H9 (cell line): ENCODE data around the gene RBM33. TPM values are rescaled to one million over a fixed set of nuclear protein-coding genes. Genes with fewer than 3 reads are reported as not detected.
A peak's percentile ranks its signal among the peaks of the same experiment; 100 is the strongest.

ENCODE experiments used
- DNase-seq: peaks from one replicate; pipeline ENCODE4 v3.0.0-alpha.2; 2017
- H2AFZ ChIP-seq: one replicate; pipeline ENCODE4 v1.6.1; 2013; ENCODE audit warnings: mild to moderate bottlenecking, low read length, control low read depth, moderate library complexity
- H2AK5ac ChIP-seq: 2 replicates; pipeline ENCODE4 v1.6.1; 2013; ENCODE audit warnings: low read length, control low read depth, mixed read lengths; ENCODE audit not compliant: insufficient read length
- H2BK120ac ChIP-seq: one replicate; pipeline ENCODE4 v1.6.1; 2013; ENCODE audit warnings: low read depth, mild to moderate bottlenecking, low read length, control low read depth, inconsistent platforms; ENCODE audit not compliant: poor library complexity, severe bottlenecking
- H2BK12ac ChIP-seq: 2 replicates; pipeline ENCODE4 v1.6.1; 2013; ENCODE audit warnings: low read length, control low read depth, mixed read lengths, low read depth; ENCODE audit not compliant: insufficient read length
- H2BK15ac ChIP-seq: 2 replicates; pipeline ENCODE4 v1.6.1; 2013; ENCODE audit warnings: low read depth, low read length, control low read depth
- H2BK20ac ChIP-seq: one replicate; pipeline ENCODE4 v1.6.1; 2013; ENCODE audit warnings: low read depth, mild to moderate bottlenecking, low read length, control low read depth, inconsistent platforms; ENCODE audit not compliant: poor library complexity, severe bottlenecking
- H2BK5ac ChIP-seq: 2 replicates; pipeline ENCODE4 v1.6.1; 2013; ENCODE audit warnings: low read length, control low read depth, mixed read lengths; ENCODE audit not compliant: insufficient read length
- H3K14ac ChIP-seq: 2 replicates; pipeline ENCODE4 v1.6.1; 2013; ENCODE audit warnings: low read length, control low read depth; ENCODE audit not compliant: insufficient read depth
- H3K18ac ChIP-seq: 2 replicates; pipeline ENCODE4 v1.6.1; 2013; ENCODE audit warnings: low read depth, mild to moderate bottlenecking, mixed read lengths, low read length, control low read depth; ENCODE audit not compliant: insufficient read length
- H3K23ac ChIP-seq: 2 replicates; pipeline ENCODE4 v1.6.1; 2013; ENCODE audit warnings: low read length, control low read depth, mixed read lengths, low read depth; ENCODE audit not compliant: insufficient read length
- H3K23me2 ChIP-seq: 2 replicates; pipeline ENCODE4 v1.6.1; 2013; ENCODE audit warnings: low read depth, mild to moderate bottlenecking, mixed read lengths, low read length, control low read depth; ENCODE audit not compliant: insufficient read length, poor library complexity, severe bottlenecking
- H3K27ac ChIP-seq: 2 replicates; pipeline ENCODE4 v1.5.1; 2013; ENCODE audit warnings: low read length, control low read depth, mixed read lengths, low read depth; ENCODE audit not compliant: insufficient read length
- H3K27me3 ChIP-seq: 2 replicates; pipeline ENCODE4 v1.6.1; 2013; ENCODE audit warnings: low read length, control low read depth, inconsistent platforms; ENCODE audit not compliant: insufficient read depth
- H3K4ac ChIP-seq: 2 replicates; pipeline ENCODE4 v1.6.1; 2013; ENCODE audit warnings: low read depth, mild to moderate bottlenecking, control low read depth, inconsistent platforms, low read length, moderate library complexity
- H3K4me1 ChIP-seq: 2 replicates; pipeline ENCODE4 v1.6.1; 2013; ENCODE audit warnings: low read length, control low read depth, inconsistent platforms; ENCODE audit not compliant: insufficient read depth
- H3K4me2 ChIP-seq: 2 replicates; pipeline ENCODE4 v1.6.1; 2013; ENCODE audit warnings: low read length, control low read depth, mixed read lengths; ENCODE audit not compliant: insufficient read length, insufficient read depth
- H3K56ac ChIP-seq: 2 replicates; pipeline ENCODE4 v1.6.1; 2013; ENCODE audit warnings: low read depth, mild to moderate bottlenecking, mixed read lengths, low read length, control low read depth; ENCODE audit not compliant: insufficient read length
- H3K79me1 ChIP-seq: 2 replicates; pipeline ENCODE4 v1.6.1; 2013; ENCODE audit warnings: low read depth, mild to moderate bottlenecking, moderate library complexity, low read length, control low read depth, inconsistent platforms; ENCODE audit not compliant: insufficient read depth, poor library complexity, severe bottlenecking
- H3K79me2 ChIP-seq: 2 replicates; pipeline ENCODE4 v1.6.1; 2013; ENCODE audit warnings: low read length, control low read depth, inconsistent platforms; ENCODE audit not compliant: insufficient read depth
- H3K9ac ChIP-seq: 2 replicates; pipeline ENCODE4 v1.6.1; 2013; ENCODE audit warnings: low read length, control low read depth, mixed read lengths; ENCODE audit not compliant: insufficient read length; ENCODE audit errors: extremely low read depth
- H3K9me3 ChIP-seq: one replicate; pipeline ENCODE4 v1.6.1; 2013; ENCODE audit warnings: low read depth, low read length, inconsistent platforms; ENCODE audit not compliant: control insufficient read depth
- H3T11ph ChIP-seq: one replicate; pipeline ENCODE4 v1.6.1; 2013; ENCODE audit warnings: mild to moderate bottlenecking, low read length, control low read depth, inconsistent platforms
- H4K20me1 ChIP-seq: one replicate; pipeline ENCODE4 v1.6.1; 2013; ENCODE audit not compliant: control insufficient read depth, insufficient read length, insufficient read depth
- H4K5ac ChIP-seq: 2 replicates; pipeline ENCODE4 v1.6.1; 2013; ENCODE audit warnings: low read depth, mild to moderate bottlenecking, mixed read lengths, low read length, control low read depth; ENCODE audit not compliant: insufficient read length
- H4K8ac ChIP-seq: replicated peaks from 2 replicates; pipeline ENCODE4 v1.6.1; 2013; ENCODE audit warnings: low read length, control low read depth, mixed read lengths, low read depth; ENCODE audit not compliant: insufficient read length
- H4K91ac ChIP-seq: 2 replicates; pipeline ENCODE4 v1.6.1; 2013; ENCODE audit warnings: low read depth, mild to moderate bottlenecking, moderate library complexity, mixed read lengths, low read length, control low read depth; ENCODE audit not compliant: insufficient read length
- H3K27ac Mint-ChIP-seq, 3 experiments: 2 replicates in 2 of 3; 3 replicates in 1 of 3; pipeline ENCODE4 v1.8.0; 2020 to 2021; ENCODE audit warnings: mixed read lengths in 3 of 3, mild to moderate bottlenecking in 1 of 3, moderate library complexity in 1 of 3
- H3K27me3 Mint-ChIP-seq: 2 replicates; pipeline ENCODE4 v1.8.0; 2021; ENCODE audit warnings: low read depth, mild to moderate bottlenecking, moderate library complexity, mixed read lengths
- H3K36me3 Mint-ChIP-seq, 3 experiments: 2 replicates in 2 of 3; 3 replicates in 1 of 3; pipeline ENCODE4 v1.8.0; 2020 to 2021; ENCODE audit warnings: low read depth in 3 of 3, mixed read lengths in 3 of 3; ENCODE audit not compliant: insufficient read depth in 1 of 3
- H3K4me1 Mint-ChIP-seq, 2 experiments: 2 replicates each; pipeline ENCODE4 v1.8.0; 2020; ENCODE audit warnings: mixed read lengths in 2 of 2
- H3K4me3 Mint-ChIP-seq, 2 experiments: 2 replicates in 1 of 2; 3 replicates in 1 of 2; pipeline ENCODE4 v1.8.0; 2020 to 2021; ENCODE audit warnings: mild to moderate bottlenecking in 2 of 2, mixed read lengths in 2 of 2, moderate library complexity in 1 of 2
- H3K9me3 Mint-ChIP-seq, 2 experiments: 2 replicates in 1 of 2; 3 replicates in 1 of 2; pipeline ENCODE4 v1.8.0; 2020; ENCODE audit warnings: mild to moderate bottlenecking in 2 of 2, mixed read lengths in 2 of 2, moderate library complexity in 1 of 2
- WGBS: extraction: QIAGEN DNeasy Blood & Tissue Kit; methylation state at CpG from one replicate; pipeline ENCODE4 v1.1.7; 2013; ENCODE audit warnings: missing lambda C conversion rate, low lambda C conversion rate, mixed read lengths; ENCODE audit not compliant: insufficient read length; ENCODE audit errors: extremely low coverage; 5-methylcytosine and 5-hydroxymethylcytosine counted together
- total RNA-seq: library from RNA; stranded (reverse); gene quantifications from 2 replicates; pipeline ENCODE4 v1.2.1, GENCODE V29; 2021
- TF ChIP-seq, protein P1 (sequence below): fragments of 200-600 bp; sonication (generic); conservative IDR thresholded peaks from 3 replicates; pipeline ENCODE4 v1.8.0; 2021; ENCODE audit warnings: antibody characterized with exemption, mild to moderate bottlenecking

The RBM33 gene
- total RNA-seq, 1 experiment from 2014 or later, result 71.3 TPM

DNA sequence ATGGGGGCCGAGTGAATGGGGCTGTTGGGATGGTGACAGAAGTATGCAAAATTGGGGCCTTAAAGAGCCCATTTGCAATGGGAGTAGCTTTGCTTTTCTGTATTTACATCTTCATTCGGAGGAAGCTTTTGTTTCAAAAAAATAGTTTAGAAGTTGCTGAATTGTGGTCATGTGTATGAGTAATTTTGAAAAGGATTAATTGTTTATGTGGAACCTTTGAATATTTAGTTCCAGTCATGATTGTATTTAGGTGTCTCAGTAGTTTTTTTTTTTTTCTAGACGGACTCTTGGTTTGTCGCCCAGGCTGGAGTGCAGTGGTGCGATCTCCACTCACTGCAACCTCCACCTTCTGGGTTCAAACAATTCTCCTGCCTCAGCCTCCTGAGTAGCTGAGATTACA lies 37.2 kb downstream of the RBM33 start:
- no peaks in the 10 kb centered on the region for H3K9me3 ChIP-seq
- H2BK120ac ChIP-seq, result no peak overlapping the region
- H3K79me2 ChIP-seq, result peaks cover 13% of the 10 kb centered on the region; the same call in 1 of the 2 replicates
- Mint-ChIP-seq H3K36me3 (peaks cover 27 to 49% (median 37%) of the 10 kb centered on the region in 3 experiments; a peak in 6 of 7 replicates), H3K9me3 (peaks cover 3 to 5% of the 10 kb centered on the region in 2 experiments), H3K27me3 (no peaks in the 10 kb centered on the region), H3K27ac (peak overlapping the region in 2 of 3 experiments; percentile 59 to 76; a peak in 3 of 7 replicates), H3K4me3 (no peak overlapping the region), H3K4me1 (peaks cover 33 to 36% of the 10 kb centered on the region in 2 experiments)
- no peak overlapping the region for H3K27ac ChIP-seq
- DNase-seq, result no peak
- H3K4me1 ChIP-seq, result no peaks in the 10 kb centered on the region; the same call in 1 of the 2 replicates
- no peaks in the 10 kb centered on the region for H3K23me2 ChIP-seq
- H2BK15ac ChIP-seq, result no peak overlapping the region
- H3T11ph ChIP-seq, result no peak overlapping the region
- H4K8ac ChIP-seq, result no peak overlapping the region
- H3K4me2 ChIP-seq, result no peak overlapping the region
- H4K91ac ChIP-seq, result no peak overlapping the region
- H2AK5ac ChIP-seq, result no peak overlapping the region
- no peak overlapping the region for H2BK5ac ChIP-seq
- no peak overlapping the region for H3K18ac ChIP-seq
- H3K4ac ChIP-seq, result no peak overlapping the region
- H3K56ac ChIP-seq, result no peak overlapping the region
- TF ChIP-seq, protein P1, sequence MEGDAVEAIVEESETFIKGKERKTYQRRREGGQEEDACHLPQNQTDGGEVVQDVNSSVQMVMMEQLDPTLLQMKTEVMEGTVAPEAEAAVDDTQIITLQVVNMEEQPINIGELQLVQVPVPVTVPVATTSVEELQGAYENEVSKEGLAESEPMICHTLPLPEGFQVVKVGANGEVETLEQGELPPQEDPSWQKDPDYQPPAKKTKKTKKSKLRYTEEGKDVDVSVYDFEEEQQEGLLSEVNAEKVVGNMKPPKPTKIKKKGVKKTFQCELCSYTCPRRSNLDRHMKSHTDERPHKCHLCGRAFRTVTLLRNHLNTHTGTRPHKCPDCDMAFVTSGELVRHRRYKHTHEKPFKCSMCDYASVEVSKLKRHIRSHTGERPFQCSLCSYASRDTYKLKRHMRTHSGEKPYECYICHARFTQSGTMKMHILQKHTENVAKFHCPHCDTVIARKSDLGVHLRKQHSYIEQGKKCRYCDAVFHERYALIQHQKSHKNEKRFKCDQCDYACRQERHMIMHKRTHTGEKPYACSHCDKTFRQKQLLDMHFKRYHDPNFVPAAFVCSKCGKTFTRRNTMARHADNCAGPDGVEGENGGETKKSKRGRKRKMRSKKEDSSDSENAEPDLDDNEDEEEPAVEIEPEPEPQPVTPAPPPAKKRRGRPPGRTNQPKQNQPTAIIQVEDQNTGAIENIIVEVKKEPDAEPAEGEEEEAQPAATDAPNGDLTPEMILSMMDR, result no peak
- WGBS, result no CpG with 5 or more reads among the region's 5 CpGs
- H3K14ac ChIP-seq, result no peak overlapping the region
- no peak overlapping the region for H2AFZ ChIP-seq
- no peak overlapping the region for H2BK12ac ChIP-seq
- H3K23ac ChIP-seq, result no peak overlapping the region
- H4K5ac ChIP-seq, result no peak overlapping the region
- H3K9ac ChIP-seq, result no peak overlapping the region
- H3K27me3 ChIP-seq, result no peaks in the 10 kb centered on the region
- no peak overlapping the region for H2BK20ac ChIP-seq
- H4K20me1 ChIP-seq, result no peaks in the 10 kb centered on the region
- H3K79me1 ChIP-seq, result peaks cover 3% of the 10 kb centered on the region
